ENCODE data around the gene GLIPR1L2. TPM values are rescaled to one million over a fixed set of nuclear protein-coding genes. Genes with fewer than 3 reads are reported as not detected.
A peak's percentile ranks its signal among the peaks of the same experiment; 100 is the strongest.

GLIPR1L2 gene
- total RNA-seq, 1 experiment from 2014 or later = not detected

- Histone ChIP-seq H3K36me3 (ENCODE audit: insufficient read depth, low read length, poor library complexity, severe bottlenecking) (no peaks in the 10 kb centered on the region), H3K9me3 (ENCODE audit: low read depth, low read length, poor library complexity, severe bottlenecking) (no peaks in the 10 kb centered on the region), H3K27me3 (replicated peaks; ENCODE audit: insufficient read depth, low read depth, low read length, poor library complexity) (no peaks in the 10 kb centered on the region), H3K4me1 (ENCODE audit: insufficient read depth, low read length, poor library complexity, severe bottlenecking) (no peaks in the 10 kb centered on the region), H3K27ac (ENCODE audit: low read depth, low read length, poor library complexity, severe bottlenecking) (no peak overlapping the region), H3K4me3 (ENCODE audit: low read depth, low read length, poor library complexity, severe bottlenecking) (no peak overlapping the region)
- intact Hi-C loops (cut with micrococcal nuclease; ENCODE audit: unreplicated experiment) = no loop called here
- DNase-seq (ENCODE audit: low spot score) = no peak
- BruUV-seq (replicated peaks) = no TSS peak
- CTCF ChIA-PET = no interaction called here
- TF ChIP-seq EZH2 (IDR thresholded peaks at IDR 0.05; ENCODE audit: borderline replicate concordance, low read depth, low read length, poor library complexity, severe bottlenecking) (no peak), CTCF (conservative IDR thresholded peaks at IDR 0.05; ENCODE audit: low read depth, low read length) (no peak)
- POLR2A ChIA-PET (ENCODE audit: low non-redundant PET) = no interaction called here
Measured at GRCh38 chr12:75447691-75448393, 57.0 kb downstream of the GLIPR1L2 start.

GRCh38 chr12:75452675-75453330 lies 61.9 kb downstream of the GLIPR1L2 start:
- no TSS peak for BruUV-seq (replicated peaks)
- Histone ChIP-seq H3K27me3 (replicated peaks; ENCODE audit: insufficient read depth, low read depth, low read length, poor library complexity) (no peaks in the 10 kb centered on the region), H3K27ac (ENCODE audit: low read depth, low read length, poor library complexity, severe bottlenecking) (no peak overlapping the region), H3K4me3 (ENCODE audit: low read depth, low read length, poor library complexity, severe bottlenecking) (no peak overlapping the region), H3K36me3 (ENCODE audit: insufficient read depth, low read length, poor library complexity, severe bottlenecking) (no peaks in the 10 kb centered on the region), H3K4me1 (ENCODE audit: insufficient read depth, low read length, poor library complexity, severe bottlenecking) (no peaks in the 10 kb centered on the region), H3K9me3 (ENCODE audit: low read depth, low read length, poor library complexity, severe bottlenecking) (no peaks in the 10 kb centered on the region)
- intact Hi-C loops (cut with micrococcal nuclease; ENCODE audit: unreplicated experiment) = no loop called here
- TF ChIP-seq EZH2 (IDR thresholded peaks at IDR 0.05; ENCODE audit: borderline replicate concordance, low read depth, low read length, poor library complexity, severe bottlenecking) (no peak), CTCF (conservative IDR thresholded peaks at IDR 0.05; ENCODE audit: low read depth, low read length) (no peak)
- no peak for DNase-seq (ENCODE audit: low spot score)
- POLR2A ChIA-PET (ENCODE audit: low non-redundant PET) = no interaction called here
- CTCF ChIA-PET = no interaction called here

- BruUV-seq (replicated peaks) = no TSS peak
- Histone ChIP-seq H3K4me1 (ENCODE audit: insufficient read depth, low read length, poor library complexity, severe bottlenecking) (no peaks in the 10 kb centered on the region), H3K36me3 (ENCODE audit: insufficient read depth, low read length, poor library complexity, severe bottlenecking) (no peaks in the 10 kb centered on the region), H3K27me3 (replicated peaks; ENCODE audit: insufficient read depth, low read depth, low read length, poor library complexity) (no peaks in the 10 kb centered on the region), H3K4me3 (ENCODE audit: low read depth, low read length, poor library complexity, severe bottlenecking) (no peak overlapping the region), H3K9me3 (ENCODE audit: low read depth, low read length, poor library complexity, severe bottlenecking) (no peaks in the 10 kb centered on the region), H3K27ac (ENCODE audit: low read depth, low read length, poor library complexity, severe bottlenecking) (no peak overlapping the region)
- peak; percentile 31 for DNase-seq (ENCODE audit: low spot score)
- ChIA-PET CTCF (no interaction called here), POLR2A (ENCODE audit: low non-redundant PET) (interaction anchor here (0.7 kb wide), 2 partner anchors 9 to 19 kb away, joined by 3 to 4 read pairs; no protein-coding TSS in a partner anchor)
- intact Hi-C loops (cut with micrococcal nuclease; ENCODE audit: unreplicated experiment) = no loop called here
- TF ChIP-seq CTCF (conservative IDR thresholded peaks at IDR 0.05; ENCODE audit: low read depth, low read length) = no peak
- no peak for TF ChIP-seq EZH2 (IDR thresholded peaks at IDR 0.05; ENCODE audit: borderline replicate concordance, low read depth, low read length, poor library complexity, severe bottlenecking)
Measured at GRCh38 chr12:75455839-75456238, 65.0 kb downstream of the GLIPR1L2 start.

Data from A673 (cell line).